HG03045 (cell line): ENCODE data around the gene ADAMTS2.

Source experiments
- ATAC-seq: cut with Tn5 transposase; IDR thresholded peaks from one replicate; pipeline ENCODE4 v1.9.1; 2021; ENCODE audit warnings: mild to moderate bottlenecking, moderate library complexity; ENCODE audit not compliant: unreplicated experiment

Gene ADAMTS2

DNA sequence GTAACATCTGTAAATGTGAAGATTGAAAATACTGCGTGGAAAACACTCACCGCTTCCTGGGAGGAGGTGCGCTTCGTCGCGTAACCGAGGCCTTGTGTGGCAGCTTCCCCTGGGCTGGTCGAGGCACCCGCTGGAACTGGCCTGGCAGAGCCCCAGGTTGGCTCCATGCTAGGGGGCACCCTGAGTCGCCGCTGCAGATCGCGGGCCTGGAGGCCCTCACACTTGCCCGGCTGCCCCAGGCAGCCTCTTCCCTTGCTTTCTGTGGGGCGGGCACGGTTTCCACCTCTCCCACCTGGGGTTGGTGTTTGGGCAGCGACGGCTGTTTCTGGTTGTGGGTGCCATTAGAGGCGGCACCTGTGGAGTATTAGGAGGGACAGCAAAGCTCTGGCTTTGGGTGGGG lies 284.2 kb downstream of the ADAMTS2 start:
- no peak for ATAC-seq
